H9 (cell line): ENCODE measurements around the gene CCL25. TPM values are rescaled to one million over a fixed set of nuclear protein-coding genes. Genes with fewer than 3 reads are reported as not detected.

ENCODE experiments used
- DNase-seq: peaks from one replicate; pipeline ENCODE4 v3.0.0-alpha.2; 2017
- H2AFZ ChIP-seq: one replicate; pipeline ENCODE4 v1.6.1; 2013; ENCODE audit warnings: mild to moderate bottlenecking, low read length, control low read depth, moderate library complexity
- H2AK5ac ChIP-seq: 2 replicates; pipeline ENCODE4 v1.6.1; 2013; ENCODE audit warnings: low read length, control low read depth, mixed read lengths; ENCODE audit not compliant: insufficient read length
- H2BK120ac ChIP-seq: one replicate; pipeline ENCODE4 v1.6.1; 2013; ENCODE audit warnings: low read depth, mild to moderate bottlenecking, low read length, control low read depth, inconsistent platforms; ENCODE audit not compliant: poor library complexity, severe bottlenecking
- H2BK12ac ChIP-seq: 2 replicates; pipeline ENCODE4 v1.6.1; 2013; ENCODE audit warnings: low read length, control low read depth, mixed read lengths, low read depth; ENCODE audit not compliant: insufficient read length
- H2BK15ac ChIP-seq: 2 replicates; pipeline ENCODE4 v1.6.1; 2013; ENCODE audit warnings: low read depth, low read length, control low read depth
- H2BK20ac ChIP-seq: one replicate; pipeline ENCODE4 v1.6.1; 2013; ENCODE audit warnings: low read depth, mild to moderate bottlenecking, low read length, control low read depth, inconsistent platforms; ENCODE audit not compliant: poor library complexity, severe bottlenecking
- H2BK5ac ChIP-seq: 2 replicates; pipeline ENCODE4 v1.6.1; 2013; ENCODE audit warnings: low read length, control low read depth, mixed read lengths; ENCODE audit not compliant: insufficient read length
- H3K14ac ChIP-seq: 2 replicates; pipeline ENCODE4 v1.6.1; 2013; ENCODE audit warnings: low read length, control low read depth; ENCODE audit not compliant: insufficient read depth
- H3K18ac ChIP-seq: 2 replicates; pipeline ENCODE4 v1.6.1; 2013; ENCODE audit warnings: low read depth, mild to moderate bottlenecking, mixed read lengths, low read length, control low read depth; ENCODE audit not compliant: insufficient read length
- H3K23ac ChIP-seq: 2 replicates; pipeline ENCODE4 v1.6.1; 2013; ENCODE audit warnings: low read length, control low read depth, mixed read lengths, low read depth; ENCODE audit not compliant: insufficient read length
- H3K23me2 ChIP-seq: 2 replicates; pipeline ENCODE4 v1.6.1; 2013; ENCODE audit warnings: low read depth, mild to moderate bottlenecking, mixed read lengths, low read length, control low read depth; ENCODE audit not compliant: insufficient read length, poor library complexity, severe bottlenecking
- H3K27ac ChIP-seq: 2 replicates; pipeline ENCODE4 v1.5.1; 2013; ENCODE audit warnings: low read length, control low read depth, mixed read lengths, low read depth; ENCODE audit not compliant: insufficient read length
- H3K27me3 ChIP-seq: 2 replicates; pipeline ENCODE4 v1.6.1; 2013; ENCODE audit warnings: low read length, control low read depth, inconsistent platforms; ENCODE audit not compliant: insufficient read depth
- H3K4ac ChIP-seq: 2 replicates; pipeline ENCODE4 v1.6.1; 2013; ENCODE audit warnings: low read depth, mild to moderate bottlenecking, control low read depth, inconsistent platforms, low read length, moderate library complexity
- H3K4me1 ChIP-seq: 2 replicates; pipeline ENCODE4 v1.6.1; 2013; ENCODE audit warnings: low read length, control low read depth, inconsistent platforms; ENCODE audit not compliant: insufficient read depth
- H3K4me2 ChIP-seq: 2 replicates; pipeline ENCODE4 v1.6.1; 2013; ENCODE audit warnings: low read length, control low read depth, mixed read lengths; ENCODE audit not compliant: insufficient read length, insufficient read depth
- H3K56ac ChIP-seq: 2 replicates; pipeline ENCODE4 v1.6.1; 2013; ENCODE audit warnings: low read depth, mild to moderate bottlenecking, mixed read lengths, low read length, control low read depth; ENCODE audit not compliant: insufficient read length
- H3K79me1 ChIP-seq: 2 replicates; pipeline ENCODE4 v1.6.1; 2013; ENCODE audit warnings: low read depth, mild to moderate bottlenecking, moderate library complexity, low read length, control low read depth, inconsistent platforms; ENCODE audit not compliant: insufficient read depth, poor library complexity, severe bottlenecking
- H3K79me2 ChIP-seq: 2 replicates; pipeline ENCODE4 v1.6.1; 2013; ENCODE audit warnings: low read length, control low read depth, inconsistent platforms; ENCODE audit not compliant: insufficient read depth
- H3K9ac ChIP-seq: 2 replicates; pipeline ENCODE4 v1.6.1; 2013; ENCODE audit warnings: low read length, control low read depth, mixed read lengths; ENCODE audit not compliant: insufficient read length; ENCODE audit errors: extremely low read depth
- H3K9me3 ChIP-seq: one replicate; pipeline ENCODE4 v1.6.1; 2013; ENCODE audit warnings: low read depth, low read length, inconsistent platforms; ENCODE audit not compliant: control insufficient read depth
- H3T11ph ChIP-seq: one replicate; pipeline ENCODE4 v1.6.1; 2013; ENCODE audit warnings: mild to moderate bottlenecking, low read length, control low read depth, inconsistent platforms
- H4K20me1 ChIP-seq: one replicate; pipeline ENCODE4 v1.6.1; 2013; ENCODE audit not compliant: control insufficient read depth, insufficient read length, insufficient read depth
- H4K5ac ChIP-seq: 2 replicates; pipeline ENCODE4 v1.6.1; 2013; ENCODE audit warnings: low read depth, mild to moderate bottlenecking, mixed read lengths, low read length, control low read depth; ENCODE audit not compliant: insufficient read length
- H4K8ac ChIP-seq: replicated peaks from 2 replicates; pipeline ENCODE4 v1.6.1; 2013; ENCODE audit warnings: low read length, control low read depth, mixed read lengths, low read depth; ENCODE audit not compliant: insufficient read length
- H4K91ac ChIP-seq: 2 replicates; pipeline ENCODE4 v1.6.1; 2013; ENCODE audit warnings: low read depth, mild to moderate bottlenecking, moderate library complexity, mixed read lengths, low read length, control low read depth; ENCODE audit not compliant: insufficient read length
- H3K27ac Mint-ChIP-seq, 3 experiments: 2 replicates in 2 of 3; 3 replicates in 1 of 3; pipeline ENCODE4 v1.8.0; 2020 to 2021; ENCODE audit warnings: mixed read lengths in 3 of 3, mild to moderate bottlenecking in 1 of 3, moderate library complexity in 1 of 3
- H3K27me3 Mint-ChIP-seq: 2 replicates; pipeline ENCODE4 v1.8.0; 2021; ENCODE audit warnings: low read depth, mild to moderate bottlenecking, moderate library complexity, mixed read lengths
- H3K36me3 Mint-ChIP-seq, 3 experiments: 2 replicates in 2 of 3; 3 replicates in 1 of 3; pipeline ENCODE4 v1.8.0; 2020 to 2021; ENCODE audit warnings: low read depth in 3 of 3, mixed read lengths in 3 of 3; ENCODE audit not compliant: insufficient read depth in 1 of 3
- H3K4me1 Mint-ChIP-seq, 2 experiments: 2 replicates each; pipeline ENCODE4 v1.8.0; 2020; ENCODE audit warnings: mixed read lengths in 2 of 2
- H3K4me3 Mint-ChIP-seq, 2 experiments: 2 replicates in 1 of 2; 3 replicates in 1 of 2; pipeline ENCODE4 v1.8.0; 2020 to 2021; ENCODE audit warnings: mild to moderate bottlenecking in 2 of 2, mixed read lengths in 2 of 2, moderate library complexity in 1 of 2
- H3K9me3 Mint-ChIP-seq, 2 experiments: 2 replicates in 1 of 2; 3 replicates in 1 of 2; pipeline ENCODE4 v1.8.0; 2020; ENCODE audit warnings: mild to moderate bottlenecking in 2 of 2, mixed read lengths in 2 of 2, moderate library complexity in 1 of 2
- CTCF ChIP-seq: fragments of 200-600 bp; sonication (generic); conservative IDR thresholded peaks from 3 replicates; pipeline ENCODE4 v1.8.0; 2021; ENCODE audit warnings: antibody characterized with exemption, mild to moderate bottlenecking
- WGBS: extraction: QIAGEN DNeasy Blood & Tissue Kit; methylation state at CpG from one replicate; pipeline ENCODE4 v1.1.7; 2013; ENCODE audit warnings: missing lambda C conversion rate, low lambda C conversion rate, mixed read lengths; ENCODE audit not compliant: insufficient read length; ENCODE audit errors: extremely low coverage; 5-methylcytosine and 5-hydroxymethylcytosine counted together
- total RNA-seq: library from RNA; stranded (reverse); gene quantifications from 2 replicates; pipeline ENCODE4 v1.2.1, GENCODE V29; 2021

The CCL25 gene
- total RNA-seq, 1 experiment from 2014 or later = not detected

GRCh38 chr19:8094336-8094735 is 41.8 kb downstream of the CCL25 start:
- no CpG with 5 or more reads among the region's 6 CpGs for WGBS

More at GRCh38 chr19:8094336-8094735, 41.8 kb downstream of the CCL25 start:
- no peak overlapping the region for H2BK12ac ChIP-seq
- no peaks in the 10 kb centered on the region for H3K27me3 ChIP-seq
- H3K4me1 ChIP-seq = no peaks in the 10 kb centered on the region
- no peak overlapping the region for H3K23ac ChIP-seq
- no peak overlapping the region for H4K8ac ChIP-seq
- no peak overlapping the region for H3K4ac ChIP-seq
- H2BK20ac ChIP-seq = no peak overlapping the region
- H2BK120ac ChIP-seq = no peak overlapping the region
- no peak overlapping the region for H3K14ac ChIP-seq
- no peak overlapping the region for H3K9ac ChIP-seq
- H3K9me3 ChIP-seq = peaks cover 13% of the 10 kb centered on the region
- Mint-ChIP-seq H3K27ac (no peak overlapping the region; a peak in 1 of 7 replicates), H3K36me3 (peaks cover 71 to 79% (median 71%) of the 10 kb centered on the region in 3 experiments), H3K9me3 (peaks cover 17 to 20% of the 10 kb centered on the region in 2 experiments), H3K27me3 (peaks cover 2% of the 10 kb centered on the region; the same call in 1 of the 2 replicates), H3K4me3 (no peak overlapping the region; a peak in 1 of 5 replicates), H3K4me1 (no peaks in the 10 kb centered on the region)
- no peak for TF ChIP-seq CTCF
- H4K5ac ChIP-seq = no peak overlapping the region
- H2BK15ac ChIP-seq = no peak overlapping the region
- no peak overlapping the region for H2AK5ac ChIP-seq
- no peak overlapping the region for H3K56ac ChIP-seq
- H3T11ph ChIP-seq = no peak overlapping the region
- H4K91ac ChIP-seq = no peak overlapping the region
- H3K79me2 ChIP-seq = no peaks in the 10 kb centered on the region
- H3K23me2 ChIP-seq = no peaks in the 10 kb centered on the region
- H3K79me1 ChIP-seq = no peaks in the 10 kb centered on the region
- no peak overlapping the region for H2AFZ ChIP-seq
- H3K4me2 ChIP-seq = no peak overlapping the region
- H3K27ac ChIP-seq = no peak overlapping the region
- no peak overlapping the region for H2BK5ac ChIP-seq
- peaks cover 2% of the 10 kb centered on the region for H4K20me1 ChIP-seq
- DNase-seq = no peak
- no peak overlapping the region for H3K18ac ChIP-seq
